PC-3 (cell line): Measurements from ENCODE around the gene A2ML1.

Experiments
- CTCF ChIP-seq: fragments of 300-600 bp; sonication (generic); conservative IDR thresholded peaks from 2 replicates; pipeline ENCODE4 v1.5.1; 2017; ENCODE audit warnings: antibody characterized with exemption, low read depth, mild to moderate bottlenecking, low read length
- EZH2 ChIP-seq: fragments of 300-600 bp; sonication (generic); IDR thresholded peaks from one replicate; pipeline ENCODE4 v1.6.1; 2017; ENCODE audit warnings: antibody characterized with exemption, mild to moderate bottlenecking, low read length; ENCODE audit not compliant: unreplicated experiment
- EZH2phosphoT487 ChIP-seq: fragments of 300-600 bp; sonication (generic); IDR thresholded peaks from 2 replicates; pipeline ENCODE4 v1.6.1; 2018; ENCODE audit warnings: mild to moderate bottlenecking, antibody characterized with exemption, low read length, borderline replicate concordance

DNA sequence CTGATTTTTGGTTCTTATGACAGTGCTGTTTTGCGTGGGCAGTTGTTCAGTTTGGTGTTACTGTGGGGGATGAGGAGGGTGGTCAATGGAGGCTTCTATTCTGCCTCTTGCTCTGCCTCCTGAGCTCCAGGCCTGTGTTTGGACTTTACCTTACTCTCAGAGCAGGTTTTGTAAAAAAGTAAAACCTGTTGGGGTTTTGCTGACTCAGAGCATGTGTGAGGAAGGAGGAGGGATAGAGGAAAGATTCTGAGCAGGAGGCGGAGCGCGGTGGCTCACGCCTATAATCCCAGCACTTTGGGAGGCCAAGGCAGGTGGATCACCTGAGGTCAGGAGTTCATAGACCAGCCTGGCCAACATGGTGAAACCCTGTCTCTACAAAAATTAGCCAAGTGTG lies 6.7 kb downstream of the A2ML1 start:
- TF ChIP-seq EZH2phosphoT487: no peak
- no peak for TF ChIP-seq CTCF
- TF ChIP-seq EZH2: no peak
